Left lung (tissue), 10 donors: ENCODE results near the gene XKR3. TPM values are rescaled to one million over a fixed set of nuclear protein-coding genes. Genes with fewer than 3 reads are reported as not detected.

ENCODE experiments used
- ATAC-seq: fragments of 200-7000 bp; cut with Tn5 transposase; one replicate; pipeline ENCODE4 v1.9.1; 2020; ENCODE audit warnings: moderate library complexity
- DNase-seq, 4 donors: peaks; one replicate each; pipeline ENCODE4 v3.0.0-alpha.2; 2013 to 2020
- H3K27ac ChIP-seq, 2 donors: fragments of 200-600 bp; sonication (generic) in 1 of 2; one replicate each; pipeline versions ENCODE4 v1.5.0 to v1.8.0; 2020 to 2021
- H3K27me3 ChIP-seq, 2 donors: fragments of 200-600 bp; sonication (generic) in 1 of 2; one replicate each; pipeline versions ENCODE4 v1.5.0 to v1.8.0; 2020 to 2021
- H3K36me3 ChIP-seq, 2 donors: fragments of 200-600 bp; sonication (generic) in 1 of 2; one replicate each; pipeline versions ENCODE4 v1.5.0 to v1.8.0; 2020 to 2021
- H3K4me1 ChIP-seq, 2 donors: fragments of 200-600 bp; one replicate each; pipeline ENCODE4 v1.8.0; 2021
- H3K4me3 ChIP-seq, 2 donors: fragments of 200-600 bp; sonication (generic) in 1 of 2; one replicate each; pipeline versions ENCODE4 v1.5.0 to v1.8.0; 2020 to 2021; ENCODE audit warnings: mild to moderate bottlenecking in 1 of 2
- H3K9me3 ChIP-seq, 2 donors: fragments of 200-600 bp; sonication (generic) in 1 of 2; one replicate each; pipeline versions ENCODE4 v1.5.0 to v1.8.0; 2020 to 2021
- CTCF ChIP-seq, 2 donors: fragments of 200-600 bp; sonication (generic) in 1 of 2; IDR thresholded peaks; one replicate each; pipeline versions ENCODE4 v1.5.0 to v1.8.0; 2021; ENCODE audit warnings: antibody characterized with exemption in 2 of 2
- intact Hi-C, 2 donors: fragments of 100-400 bp; cut with DNase I; formaldehyde crosslinking; loops; one replicate each; pipeline versions ENCODE4 v1.11.2 to v1.14.2; 2022
- polyA plus RNA-seq, 6 donors: library from polyadenylated mRNA; unstranded; fragments of 120-200 nt; gene quantifications; one replicate each; pipeline ENCODE4 v1.2.1, GENCODE V29; 2013; ENCODE audit not compliant: insufficient read length in 6 of 6
- total RNA-seq, 2 donors: library from RNA; stranded (reverse); fragmentation: NEBNext Ultra II Directional; extraction: Animal tissue kit (Norgen Biotek cat#: 25700); gene quantifications; one replicate each; pipeline ENCODE4 v1.2.1, GENCODE V29; 2021
- donor health status: DM: no; HTN: yes; CAD: no.
- donor health status: DM: no; HTN: no; CAD: no.

Gene XKR3
- total and polyA plus RNA-seq, 8 donors, result 0.15 to 0.31 TPM; not detected in 6

DNA sequence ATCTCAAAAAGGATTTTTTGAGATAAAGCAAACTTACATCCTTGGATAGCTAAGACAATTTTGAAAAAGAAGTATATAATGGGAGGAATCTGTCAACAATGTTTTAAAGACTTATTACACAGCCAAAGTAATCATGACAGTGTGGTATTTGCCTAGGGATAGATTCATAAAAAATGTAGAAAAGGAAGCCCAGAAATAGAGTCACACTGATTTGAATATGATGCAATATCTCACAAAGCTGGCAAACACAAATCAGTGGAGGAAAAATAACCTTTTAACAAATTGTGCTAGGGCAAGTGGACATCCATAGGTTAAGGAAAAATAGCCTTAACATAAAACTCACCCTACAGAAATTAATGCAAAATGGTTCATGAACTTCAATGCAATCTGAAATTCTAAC is 6.0 kb downstream of the XKR3 start:
- intact Hi-C loops, result no loop called here
- Histone ChIP-seq H3K27ac (no peak overlapping the region), H3K27me3 (no peaks in the 10 kb centered on the region), H3K36me3 (no peaks in the 10 kb centered on the region), H3K9me3 (peaks cover 0 to 9% of the 10 kb centered on the region in 2 donors), H3K4me1 (peaks cover 0 to 2% of the 10 kb centered on the region in 2 donors), H3K4me3 (no peak overlapping the region)
- no peak for TF ChIP-seq CTCF (IDR thresholded peaks at IDR 0.05)
- no peak for DNase-seq
- ATAC-seq, result no peak

GRCh38 chr22:16818538-16818937 is 6.7 kb downstream of the XKR3 start:
- DNase-seq (no peak), ATAC-seq (no peak)
- peaks cover 0 to 9% of the 10 kb centered on the region in 2 donors for H3K9me3 ChIP-seq
- no peaks in the 10 kb centered on the region for H3K27me3 ChIP-seq
- intact Hi-C loops, result no loop called here
- peaks cover 0 to 2% of the 10 kb centered on the region in 2 donors for H3K4me1 ChIP-seq
- no peaks in the 10 kb centered on the region for H3K36me3 ChIP-seq
- no peak overlapping the region for H3K27ac ChIP-seq
- H3K4me3 ChIP-seq, result no peak overlapping the region
- no peak for TF ChIP-seq CTCF (IDR thresholded peaks at IDR 0.05)

DNA sequence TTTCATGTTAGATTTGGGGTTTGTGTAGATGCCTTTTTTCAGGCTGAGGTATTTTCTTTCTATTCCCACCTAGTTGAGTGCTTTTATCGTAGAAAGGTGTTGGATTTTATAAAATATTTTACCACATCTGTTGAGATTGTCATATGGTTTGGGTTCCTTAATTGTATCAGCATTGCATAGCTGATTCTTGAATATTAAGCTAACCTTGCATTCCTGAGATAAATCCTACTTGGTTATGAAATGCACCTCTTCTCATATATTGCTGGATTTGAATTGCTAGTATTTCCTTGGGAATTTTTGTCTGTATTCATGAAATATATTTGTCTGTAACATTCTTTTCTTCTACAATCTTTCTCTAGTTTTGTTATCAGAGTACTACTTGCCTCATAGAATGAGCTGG is 10.1 kb downstream of the XKR3 start:
- Histone ChIP-seq H3K36me3 (no peaks in the 10 kb centered on the region), H3K27ac (no peak overlapping the region), H3K4me1 (peaks cover 0 to 2% of the 10 kb centered on the region in 2 donors), H3K9me3 (peaks cover 0 to 9% of the 10 kb centered on the region in 2 donors), H3K4me3 (no peak overlapping the region), H3K27me3 (no peaks in the 10 kb centered on the region)
- intact Hi-C loops, result no loop called here
- ATAC-seq, result no peak
- no peak for TF ChIP-seq CTCF (IDR thresholded peaks at IDR 0.05)
- no peak for DNase-seq

DNA sequence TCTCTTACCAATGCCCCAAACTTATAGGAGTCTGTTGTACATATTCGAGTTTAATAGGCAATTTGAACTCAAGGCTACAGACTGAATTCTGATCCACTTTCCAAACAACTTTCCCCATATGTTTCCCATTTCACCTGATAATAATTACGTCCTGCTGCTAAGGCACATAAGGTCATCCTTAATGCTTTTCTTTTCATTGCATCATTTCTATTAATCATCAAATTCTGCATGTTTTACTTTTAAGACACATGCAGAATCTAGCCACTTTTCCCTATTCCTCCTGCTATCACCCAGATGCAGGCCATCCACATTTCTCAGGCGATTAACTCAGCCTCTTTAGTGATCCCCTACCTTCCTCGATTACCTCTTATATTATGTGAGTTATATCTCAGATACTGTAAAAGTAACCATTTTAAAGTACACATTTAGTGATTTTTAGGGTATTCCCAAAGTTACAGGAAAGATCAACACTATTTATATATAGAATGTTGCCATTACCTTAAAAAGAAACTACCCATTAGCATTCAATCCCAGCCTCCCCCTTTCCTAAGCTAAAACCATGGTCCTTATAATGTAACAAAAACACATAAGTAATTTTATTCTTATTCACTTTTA is 14.9 kb downstream of the XKR3 start:
- Histone ChIP-seq H3K36me3 (no peaks in the 10 kb centered on the region), H3K9me3 (peaks cover 0 to 9% of the 10 kb centered on the region in 2 donors), H3K27ac (no peak overlapping the region), H3K27me3 (no peaks in the 10 kb centered on the region), H3K4me1 (no peaks in the 10 kb centered on the region), H3K4me3 (no peak overlapping the region)
- no peak for ATAC-seq
- DNase-seq, result no peak
- intact Hi-C loops, result no loop called here
- no peak for TF ChIP-seq CTCF (IDR thresholded peaks at IDR 0.05)

- intact Hi-C loops, result no loop called here
- ATAC-seq, result no peak
Measured at GRCh38 chr22:16808744-16809143, 16.5 kb downstream of the XKR3 start.

More at GRCh38 chr22:16808744-16809143, 16.5 kb downstream of the XKR3 start:
- no peaks in the 10 kb centered on the region for H3K36me3 ChIP-seq
- H3K27me3 ChIP-seq, result no peaks in the 10 kb centered on the region
- H3K4me3 ChIP-seq, result no peak overlapping the region
- DNase-seq, result no peak
- no peaks in the 10 kb centered on the region for H3K9me3 ChIP-seq
- no peak overlapping the region for H3K27ac ChIP-seq
- no peak for TF ChIP-seq CTCF (IDR thresholded peaks at IDR 0.05)
- H3K4me1 ChIP-seq, result no peaks in the 10 kb centered on the region
